Activated T-helper 17 cell treated with anti-CD3 and anti-CD28 coated beads, Interleukin-2, amount 50 U/mL, for 72 hours (primary cell): ENCODE data around the gene ZBTB14. TPM values are rescaled to one million over a fixed set of nuclear protein-coding genes. Genes with fewer than 3 reads are reported as not detected.

Experiments used
- ATAC-seq: fragments of 150-1000 bp; cut with Tn5 transposase; replicated peaks from 2 replicates; pipeline ENCODE4 v1.10.0; 2021; ENCODE audit warnings: mild to moderate bottlenecking, moderate library complexity
- H3K27ac Mint-ChIP-seq: one replicate; pipeline ENCODE4 v1.8.0; 2022; ENCODE audit warnings: mixed read lengths
- H3K27me3 Mint-ChIP-seq: one replicate; pipeline ENCODE4 v1.8.0; 2022; ENCODE audit warnings: mixed read lengths
- H3K36me3 Mint-ChIP-seq: one replicate; pipeline ENCODE4 v1.8.0; 2022; ENCODE audit warnings: low read depth, mild to moderate bottlenecking, mixed read lengths
- H3K4me1 Mint-ChIP-seq: one replicate; pipeline ENCODE4 v1.8.0; 2022; ENCODE audit warnings: mixed read lengths
- H3K4me3 Mint-ChIP-seq: one replicate; pipeline ENCODE4 v1.8.0; 2022; ENCODE audit warnings: mild to moderate bottlenecking, mixed read lengths
- H3K9me3 Mint-ChIP-seq: one replicate; pipeline ENCODE4 v1.8.0; 2022; ENCODE audit warnings: mixed read lengths
- total RNA-seq, 2 donors: library from RNA; stranded (reverse); gene quantifications; one replicate each; pipeline ENCODE4 v1.2.3, GENCODE V29; 2022

ZBTB14 gene
- total RNA-seq, 2 donors from 2014 or later = 13.2 to 16.1 TPM

DNA sequence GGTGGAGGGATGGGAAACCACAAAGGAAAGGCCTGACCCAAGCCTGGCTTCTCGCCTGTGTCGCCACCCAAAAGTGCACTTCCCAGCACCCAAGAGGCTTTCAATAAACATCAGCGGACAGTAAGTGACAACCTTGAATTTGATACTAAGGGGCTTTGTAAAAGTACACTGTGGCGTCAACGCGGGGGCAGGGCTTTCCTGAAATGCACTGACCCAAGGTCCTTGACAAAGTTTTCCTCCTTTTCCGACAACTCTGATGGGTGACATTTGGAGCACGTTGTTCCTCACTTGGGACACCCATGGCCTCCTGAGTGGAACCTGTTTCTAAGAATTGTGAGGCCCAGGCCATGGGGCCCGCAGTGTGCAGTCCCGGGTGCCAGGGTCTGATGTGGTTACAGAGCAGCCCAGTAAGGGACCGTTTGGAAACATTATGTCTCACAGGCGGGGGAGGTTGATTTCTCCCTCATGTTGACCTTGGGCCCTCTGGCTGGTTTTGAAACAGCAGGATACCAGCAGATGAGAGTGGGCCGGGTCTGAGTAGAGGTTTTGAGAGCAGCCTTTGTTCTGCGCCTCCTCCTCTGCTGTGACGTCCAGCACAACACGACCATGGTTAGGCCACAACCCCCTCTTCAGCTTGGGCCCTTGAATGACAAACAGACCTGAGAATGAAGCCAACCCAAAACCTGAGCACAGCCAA lies 2.8 kb upstream of the ZBTB14 start:
- peaks cover 11% of the 10 kb centered on the region for H3K36me3 Mint-ChIP-seq
- H3K27ac Mint-ChIP-seq = no peak overlapping the region
- H3K4me3 Mint-ChIP-seq = peak overlapping the region; percentile 97
- ATAC-seq = no peak
- peaks cover 17% of the 10 kb centered on the region for H3K27me3 Mint-ChIP-seq
- H3K9me3 Mint-ChIP-seq = no peaks in the 10 kb centered on the region
- H3K4me1 Mint-ChIP-seq = peaks cover 17% of the 10 kb centered on the region

DNA sequence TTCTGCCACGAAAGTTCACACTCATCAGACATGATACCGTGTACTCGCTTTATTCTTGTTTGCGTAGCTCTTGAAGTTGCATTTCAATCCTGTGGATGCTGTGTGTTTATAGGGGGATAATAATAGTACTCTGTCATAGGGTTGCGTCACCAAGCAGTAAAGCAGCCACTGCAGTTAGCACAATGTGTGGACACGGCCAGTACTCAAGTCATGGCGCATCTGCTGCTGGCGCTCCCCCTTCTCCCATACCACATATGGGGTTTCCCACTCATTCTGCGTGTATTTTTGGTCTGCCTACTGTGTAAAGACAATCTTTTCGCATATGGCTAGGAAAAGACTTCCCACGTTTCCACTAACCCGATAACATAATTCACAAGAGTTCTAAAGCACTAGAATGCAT lies 2.1 kb upstream of the ZBTB14 start:
- Mint-ChIP-seq H3K27me3 (peaks cover 12% of the 10 kb centered on the region), H3K9me3 (no peaks in the 10 kb centered on the region), H3K4me3 (peak overlapping the region; percentile 97), H3K27ac (no peak overlapping the region), H3K4me1 (peaks cover 17% of the 10 kb centered on the region), H3K36me3 (peaks cover 18% of the 10 kb centered on the region)
- no peak for ATAC-seq

DNA sequence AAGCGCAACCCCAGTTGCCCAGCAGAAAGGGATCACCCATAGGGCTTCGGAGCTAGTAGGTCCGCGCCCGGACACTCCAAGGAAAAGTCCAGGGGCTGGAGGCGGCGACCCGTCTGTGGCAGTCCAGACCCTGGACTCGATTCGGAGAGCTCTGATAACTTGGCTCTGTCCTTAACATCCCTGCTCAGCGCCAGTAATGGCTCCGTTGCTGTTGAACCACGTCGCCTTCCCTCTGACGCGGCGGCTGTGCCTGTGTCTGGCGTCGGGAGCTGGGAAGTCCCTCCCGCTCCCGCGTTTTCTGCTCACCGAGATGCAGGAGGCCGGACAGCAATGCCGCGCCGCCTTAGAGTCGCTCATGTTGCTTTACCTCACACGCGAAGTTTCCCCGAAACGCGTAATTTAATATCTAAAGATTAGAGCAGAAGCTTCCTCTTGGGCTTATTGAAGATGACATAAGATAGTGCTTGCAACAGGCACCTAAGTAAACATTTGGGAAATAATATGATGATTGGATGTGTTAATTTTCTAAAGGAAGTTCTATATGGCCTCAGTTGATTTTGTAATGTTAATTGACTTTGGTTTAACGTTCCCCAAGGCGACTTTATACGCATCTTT lies 1.3 kb upstream of the ZBTB14 start:
- H3K4me1 Mint-ChIP-seq = peaks cover 17% of the 10 kb centered on the region
- H3K27me3 Mint-ChIP-seq = peaks cover 6% of the 10 kb centered on the region
- H3K4me3 Mint-ChIP-seq = peak overlapping the region; percentile 97
- H3K36me3 Mint-ChIP-seq = peaks cover 26% of the 10 kb centered on the region
- ATAC-seq = peak; percentile 28
- H3K27ac Mint-ChIP-seq = peak overlapping the region; percentile 97
- no peaks in the 10 kb centered on the region for H3K9me3 Mint-ChIP-seq

DNA sequence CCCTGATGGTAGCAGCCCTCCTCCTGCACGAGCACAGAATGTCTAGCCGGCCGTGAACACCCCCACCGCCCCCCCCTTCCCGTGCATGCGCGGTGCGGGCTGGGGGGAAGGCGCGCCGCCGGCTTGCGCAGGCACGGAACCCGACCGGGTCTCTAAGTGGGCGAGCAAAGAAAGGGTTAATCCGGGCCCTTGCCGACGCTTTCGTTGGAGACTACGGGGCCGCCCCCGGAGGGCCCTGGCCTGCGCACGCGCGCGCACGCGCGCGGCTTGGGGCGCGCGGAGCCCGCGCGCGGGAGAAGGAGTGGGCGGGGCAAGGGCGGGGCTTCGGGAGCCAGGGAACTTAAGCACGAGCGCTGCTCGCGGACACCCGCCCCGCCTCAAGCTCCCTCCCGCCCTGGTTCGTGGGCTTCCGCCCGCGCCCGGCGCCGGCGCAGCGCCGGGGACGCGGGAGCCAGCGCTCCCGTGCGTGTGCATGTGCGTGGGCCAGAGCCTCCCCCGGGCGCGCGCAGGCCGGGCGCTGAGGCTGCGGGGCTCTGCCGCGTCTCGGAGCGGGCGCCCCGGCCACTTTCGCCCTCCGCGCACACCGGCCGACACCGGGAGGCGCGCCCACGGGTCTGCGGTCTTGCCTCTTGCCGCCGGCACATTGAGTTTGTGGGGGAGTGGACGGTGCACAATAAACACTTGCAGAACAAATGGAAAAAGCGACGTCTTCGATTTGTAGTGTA lies 617 bp upstream of the ZBTB14 start:
- ATAC-seq = peak; percentile 70
- H3K4me1 Mint-ChIP-seq = peaks cover 23% of the 10 kb centered on the region

DNA sequence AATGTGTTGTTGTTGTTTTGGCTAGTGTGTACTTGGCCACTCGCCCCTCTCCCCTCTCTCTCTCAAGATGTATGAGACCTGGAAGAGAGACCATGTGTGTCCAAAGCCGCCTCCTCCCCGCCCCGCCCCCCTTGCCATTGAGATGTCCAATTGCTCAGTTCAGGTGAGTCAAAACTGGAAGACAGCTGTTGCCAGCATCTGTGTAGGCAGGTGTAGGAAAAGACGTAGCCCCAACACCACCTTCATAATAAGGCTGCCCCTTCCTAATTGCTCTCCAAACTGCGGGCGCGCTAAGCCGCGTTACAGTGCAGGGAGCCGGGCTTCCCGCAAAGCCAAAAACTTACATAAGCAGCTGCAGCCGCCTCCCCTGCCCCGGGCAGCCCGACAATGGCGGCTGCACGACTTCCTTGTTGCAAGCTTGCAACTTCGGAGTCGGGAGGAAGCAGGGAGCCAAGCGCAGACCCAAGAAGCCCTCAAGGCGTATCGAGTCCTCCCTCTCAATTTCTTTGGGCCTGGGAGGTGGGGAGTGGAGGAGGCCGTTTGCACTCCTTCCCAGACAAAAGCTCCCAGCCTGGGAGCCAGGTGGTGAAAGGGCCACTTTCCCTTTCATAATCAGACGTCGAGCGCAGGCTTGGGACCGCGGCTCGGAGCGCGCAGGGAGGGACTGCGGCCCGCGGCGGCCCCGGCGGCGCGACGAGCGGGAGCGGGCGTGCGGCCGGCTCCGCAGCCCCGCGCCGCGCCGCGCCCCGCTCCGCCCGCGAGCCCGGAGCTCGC lies 882 bp downstream of the ZBTB14 start:
- peak overlapping the region; percentile 84 for H3K4me3 Mint-ChIP-seq
- peak; percentile 25 for ATAC-seq
- no peaks in the 10 kb centered on the region for H3K27me3 Mint-ChIP-seq
- no peaks in the 10 kb centered on the region for H3K9me3 Mint-ChIP-seq
- peaks cover 47% of the 10 kb centered on the region for H3K36me3 Mint-ChIP-seq
- peaks cover 28% of the 10 kb centered on the region for H3K4me1 Mint-ChIP-seq
- H3K27ac Mint-ChIP-seq = peak overlapping the region; percentile 80

More for the DNA sequence above, 617 bp upstream of the ZBTB14 start:
- peak overlapping the region; percentile 97 for H3K4me3 Mint-ChIP-seq
- no peaks in the 10 kb centered on the region for H3K27me3 Mint-ChIP-seq
- peaks cover 33% of the 10 kb centered on the region for H3K36me3 Mint-ChIP-seq
- H3K9me3 Mint-ChIP-seq = no peaks in the 10 kb centered on the region
- peak overlapping the region; percentile 97 for H3K27ac Mint-ChIP-seq

DNA sequence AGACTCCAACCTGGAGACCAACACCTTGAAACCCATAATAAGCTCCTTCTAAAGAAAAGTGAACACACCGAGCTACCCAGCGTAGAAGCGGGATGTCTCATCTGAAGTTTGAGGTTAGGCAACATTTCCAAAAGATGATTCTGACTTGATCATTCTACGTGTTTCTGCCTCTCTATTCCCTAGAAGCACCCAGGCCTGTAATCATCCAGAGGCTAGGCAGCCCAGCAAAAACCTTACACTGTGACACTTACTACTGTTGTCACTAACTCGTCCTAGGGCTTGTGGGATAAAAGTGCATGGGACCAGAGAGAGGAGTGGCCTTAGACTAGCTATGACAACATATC lies 1.4 kb downstream of the ZBTB14 start:
- H3K27me3 Mint-ChIP-seq = no peaks in the 10 kb centered on the region
- peak overlapping the region; percentile 84 for H3K4me3 Mint-ChIP-seq
- H3K4me1 Mint-ChIP-seq = peaks cover 28% of the 10 kb centered on the region
- peak overlapping the region; percentile 80 for H3K27ac Mint-ChIP-seq
- H3K36me3 Mint-ChIP-seq = peaks cover 47% of the 10 kb centered on the region
- ATAC-seq = peak; percentile 15
- no peaks in the 10 kb centered on the region for H3K9me3 Mint-ChIP-seq

DNA sequence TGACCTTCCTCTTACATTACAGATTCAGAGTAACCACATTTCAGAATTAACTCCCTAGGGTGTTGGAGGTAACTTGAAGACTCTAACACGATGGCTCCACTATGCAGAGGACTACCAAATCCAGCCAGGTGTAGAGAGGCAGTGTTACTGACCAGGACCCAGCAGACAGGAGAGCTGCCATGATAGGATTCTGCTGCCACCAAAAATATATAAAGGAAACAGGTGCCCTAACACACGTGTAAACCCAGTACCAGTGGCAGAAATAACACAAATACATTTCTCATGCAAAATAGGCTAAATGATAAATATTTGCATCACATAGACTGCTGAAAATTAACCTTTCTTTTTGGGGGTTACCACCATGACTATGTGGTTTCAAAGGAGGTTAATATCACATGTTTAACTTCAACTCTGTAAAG lies 7.0 kb downstream of the ZBTB14 start:
- Mint-ChIP-seq H3K27ac (no peak overlapping the region), H3K4me3 (no peak overlapping the region), H3K36me3 (peaks cover 52% of the 10 kb centered on the region), H3K4me1 (peaks cover 19% of the 10 kb centered on the region), H3K27me3 (no peaks in the 10 kb centered on the region), H3K9me3 (no peaks in the 10 kb centered on the region)
- no peak for ATAC-seq

DNA sequence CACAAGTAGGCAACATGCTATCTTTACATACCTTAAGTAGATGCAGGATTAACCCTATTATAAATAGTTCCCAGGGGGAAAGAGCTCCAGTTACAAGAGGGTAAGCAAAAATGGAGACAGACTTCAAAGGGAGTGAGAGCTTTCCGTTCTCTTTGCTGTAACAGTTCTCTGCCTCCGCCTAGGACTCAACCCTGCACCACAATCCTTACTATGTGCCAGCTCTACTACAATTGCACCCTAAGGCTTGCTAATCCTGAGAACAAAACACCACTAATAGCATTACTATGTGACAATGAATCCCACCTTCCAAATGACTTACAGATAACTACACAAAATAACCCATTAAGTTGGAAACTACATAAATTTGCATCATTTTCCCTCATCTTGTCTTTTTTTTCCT lies 7.7 kb downstream of the ZBTB14 start:
- no peak for ATAC-seq
- Mint-ChIP-seq H3K4me3 (no peak overlapping the region), H3K4me1 (peaks cover 19% of the 10 kb centered on the region), H3K9me3 (no peaks in the 10 kb centered on the region), H3K36me3 (peaks cover 48% of the 10 kb centered on the region), H3K27ac (no peak overlapping the region), H3K27me3 (no peaks in the 10 kb centered on the region)

DNA sequence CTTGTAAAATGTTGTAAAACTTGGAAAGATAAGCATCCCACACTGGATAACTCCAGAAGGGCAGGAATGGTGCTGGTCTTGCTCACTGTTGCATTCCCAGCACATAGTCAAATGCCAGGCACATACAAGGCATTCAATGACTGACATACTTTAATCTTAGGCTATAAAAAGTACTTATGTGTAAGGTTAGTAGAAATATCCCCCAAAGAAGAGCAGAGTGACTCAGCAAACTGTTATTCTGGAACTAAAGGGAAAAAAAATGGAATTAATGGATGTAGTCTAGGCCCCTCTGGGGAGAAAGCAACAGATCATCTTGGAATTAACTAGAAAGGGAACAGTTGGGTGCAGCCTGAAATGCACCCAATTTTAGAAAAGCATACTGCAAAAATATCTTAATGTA lies 9.0 kb downstream of the ZBTB14 start:
- Mint-ChIP-seq H3K27me3 (no peaks in the 10 kb centered on the region), H3K4me1 (peaks cover 17% of the 10 kb centered on the region)
- ATAC-seq = no peak

DNA sequence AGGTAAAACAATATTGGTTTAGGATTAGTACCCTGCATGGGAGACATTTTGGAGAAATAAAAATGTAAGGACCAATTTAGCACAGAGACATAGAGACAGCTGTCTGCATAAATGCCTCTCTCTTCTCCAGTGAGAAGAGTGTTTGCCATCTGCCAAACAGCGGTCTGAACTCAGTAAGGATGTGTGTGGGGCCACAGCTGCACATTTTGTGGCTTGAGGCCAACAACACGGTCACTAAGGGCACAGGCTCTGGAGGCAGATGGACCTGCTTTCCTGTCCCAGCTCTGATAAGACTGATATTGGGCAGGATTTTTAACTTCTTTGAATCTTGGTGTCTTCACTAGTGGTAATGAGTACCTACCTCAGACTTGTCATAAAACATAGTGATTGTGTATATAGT lies 10.2 kb downstream of the ZBTB14 start:
- no peak overlapping the region for H3K27ac Mint-ChIP-seq
- ATAC-seq = no peak
- H3K4me3 Mint-ChIP-seq = no peak overlapping the region
- H3K4me1 Mint-ChIP-seq = peaks cover 8% of the 10 kb centered on the region
- peaks cover 22% of the 10 kb centered on the region for H3K36me3 Mint-ChIP-seq
- no peaks in the 10 kb centered on the region for H3K27me3 Mint-ChIP-seq
- peaks cover 4% of the 10 kb centered on the region for H3K9me3 Mint-ChIP-seq

More for the DNA sequence above, 9.0 kb downstream of the ZBTB14 start:
- Mint-ChIP-seq H3K4me3 (no peak overlapping the region), H3K36me3 (peaks cover 34% of the 10 kb centered on the region), H3K27ac (no peak overlapping the region), H3K9me3 (no peaks in the 10 kb centered on the region)

DNA sequence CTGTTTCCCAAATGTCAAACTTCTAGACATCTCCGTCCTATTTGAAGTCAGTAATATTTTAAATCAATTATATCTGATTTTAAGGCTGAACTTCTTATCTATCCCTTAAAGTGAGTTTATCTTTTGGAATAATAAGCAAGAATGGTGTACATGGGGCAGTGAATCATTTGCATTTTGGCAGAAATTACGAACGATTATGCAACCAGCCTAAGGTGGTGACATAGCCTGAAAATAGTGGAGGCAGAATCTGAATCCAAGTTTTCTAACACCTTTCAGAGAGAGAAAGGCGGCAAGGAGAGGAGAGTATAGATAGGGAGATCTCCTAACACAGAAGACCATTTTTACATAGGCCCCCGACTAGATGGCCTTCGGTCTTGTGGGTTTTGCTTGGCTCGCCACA lies 10.7 kb downstream of the ZBTB14 start:
- no peak for ATAC-seq
- H3K27ac Mint-ChIP-seq = no peak overlapping the region
- H3K4me1 Mint-ChIP-seq = peaks cover 8% of the 10 kb centered on the region
- H3K27me3 Mint-ChIP-seq = no peaks in the 10 kb centered on the region
- H3K9me3 Mint-ChIP-seq = peaks cover 8% of the 10 kb centered on the region
- peaks cover 17% of the 10 kb centered on the region for H3K36me3 Mint-ChIP-seq
- H3K4me3 Mint-ChIP-seq = no peak overlapping the region

DNA sequence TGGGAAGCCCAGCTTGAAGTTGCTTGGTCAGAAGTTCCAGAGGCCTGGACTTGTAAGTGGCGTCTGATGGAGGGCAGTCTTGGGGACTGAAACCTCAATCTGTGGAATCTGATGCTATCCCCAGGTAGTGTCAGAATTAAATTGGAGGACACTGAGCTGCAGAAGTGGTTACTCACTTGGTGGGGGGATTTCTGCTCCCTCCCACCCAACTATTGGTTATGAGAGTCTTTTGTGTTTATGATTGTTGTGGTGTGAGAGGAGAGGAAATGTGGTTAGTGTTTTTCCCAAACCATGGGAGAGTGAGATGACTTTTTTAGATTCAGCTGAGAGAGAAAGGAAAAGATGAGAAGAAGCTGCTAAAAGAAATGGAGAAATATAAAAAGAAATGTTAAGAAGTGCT lies 12.8 kb downstream of the ZBTB14 start:
- Mint-ChIP-seq H3K27ac (no peak overlapping the region), H3K27me3 (no peaks in the 10 kb centered on the region), H3K4me3 (no peak overlapping the region)

DNA sequence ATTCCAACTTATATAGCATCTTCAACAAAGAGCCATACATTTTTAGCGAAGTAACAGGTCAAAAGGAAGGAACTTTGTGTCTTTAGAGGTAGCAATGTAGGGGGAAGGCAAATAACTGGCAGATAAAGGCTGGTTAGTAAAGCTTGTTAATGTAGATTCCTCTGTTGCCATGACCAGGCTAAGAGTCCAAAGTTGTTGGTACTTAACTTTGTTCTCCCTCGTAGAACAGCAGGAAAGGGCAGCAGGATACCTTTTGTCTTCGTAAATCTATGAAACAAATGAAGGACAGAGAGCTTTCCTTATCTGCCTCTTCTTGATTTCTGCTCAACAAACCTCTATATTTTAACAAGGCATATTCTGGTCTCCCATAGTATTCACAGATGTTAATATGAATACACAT lies 18.6 kb downstream of the ZBTB14 start:
- Mint-ChIP-seq H3K4me1 (no peaks in the 10 kb centered on the region), H3K4me3 (no peak overlapping the region), H3K27ac (no peak overlapping the region), H3K27me3 (peaks cover 6% of the 10 kb centered on the region), H3K9me3 (peaks cover 23% of the 10 kb centered on the region), H3K36me3 (no peaks in the 10 kb centered on the region)
- no peak for ATAC-seq

More for the DNA sequence above, 12.8 kb downstream of the ZBTB14 start:
- no peak for ATAC-seq
- H3K9me3 Mint-ChIP-seq = peaks cover 12% of the 10 kb centered on the region
- no peaks in the 10 kb centered on the region for H3K4me1 Mint-ChIP-seq
- peaks cover 6% of the 10 kb centered on the region for H3K36me3 Mint-ChIP-seq

DNA sequence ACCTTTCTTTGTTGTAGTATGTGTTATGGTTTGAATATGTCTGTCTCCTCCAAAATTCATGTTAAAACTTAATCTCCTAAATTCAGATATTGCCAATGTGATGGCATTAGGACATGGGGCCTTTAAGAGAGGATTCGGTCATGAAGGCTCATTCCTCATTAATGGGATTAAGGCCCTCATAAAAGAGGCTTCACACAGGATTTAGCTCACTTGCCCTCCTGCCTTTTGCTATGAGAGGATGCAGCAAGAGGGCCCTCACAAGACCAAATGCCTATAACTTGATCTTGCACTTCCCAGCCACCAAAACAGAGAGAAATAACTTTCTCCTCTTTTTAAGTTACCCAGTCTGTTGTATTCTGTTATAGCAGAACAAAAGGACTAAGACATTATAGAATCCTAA lies 19.7 kb downstream of the ZBTB14 start:
- Mint-ChIP-seq H3K4me3 (no peak overlapping the region), H3K4me1 (no peaks in the 10 kb centered on the region), H3K27me3 (peaks cover 6% of the 10 kb centered on the region), H3K9me3 (peaks cover 24% of the 10 kb centered on the region), H3K27ac (no peak overlapping the region), H3K36me3 (no peaks in the 10 kb centered on the region)
- ATAC-seq = no peak
